ENCODE results near the gene CFAP97D2.
"Not testable (repeated sequence)": the region's sequence is repeated elsewhere in the genome, so short reads cannot be mapped to it uniquely, and the experiment has no call there.

CFAP97D2 gene

DNA sequence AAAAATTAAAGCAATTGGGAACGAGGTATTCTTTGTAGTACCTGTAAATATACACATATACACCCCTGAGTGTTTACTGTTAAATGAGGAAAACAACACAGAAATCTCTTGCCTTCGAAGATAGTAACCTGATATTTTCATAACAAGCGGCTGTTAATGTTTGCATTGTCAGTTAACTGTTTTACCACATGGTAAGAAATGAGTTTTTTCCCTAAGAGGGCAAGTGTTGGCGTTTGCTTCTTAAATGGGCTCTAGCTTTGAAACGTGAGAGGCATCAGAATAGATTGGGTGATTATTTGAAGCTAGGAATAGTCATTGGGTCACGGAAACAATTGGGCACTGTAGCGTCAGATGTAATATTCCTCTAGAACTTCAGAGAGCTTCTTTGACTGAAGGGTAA is 80.3 kb downstream of the CFAP97D2 start:
- no peak overlapping the region for H3K9ac ChIP-seq (ENCODE audit: insufficient read length)
- H3K27ac ChIP-seq, result no peak overlapping the region
- no peak for TF ChIP-seq FOXP2 (optimal IDR thresholded peaks at IDR 0.05; ENCODE audit: control extremely low read depth, extremely low read length, insufficient read depth)
- TF ChIP-seq POLR2AphosphoS5 (IDR thresholded peaks at IDR 0.05; ENCODE audit: borderline replicate concordance, low read depth, low read length), result no peak
- no peak for TF ChIP-seq EZH2 (IDR thresholded peaks at IDR 0.05)
- H3K9me3 ChIP-seq (ENCODE audit: low read depth, low read length), result no peaks in the 10 kb centered on the region
- H3K4me3 ChIP-seq, result no peak overlapping the region
- DNase-seq (ENCODE audit: low read depth, low spot score), result no peak
- H3K36me3 ChIP-seq (ENCODE audit: insufficient read depth, low read length), result peaks cover 88% of the 10 kb centered on the region

DNA sequence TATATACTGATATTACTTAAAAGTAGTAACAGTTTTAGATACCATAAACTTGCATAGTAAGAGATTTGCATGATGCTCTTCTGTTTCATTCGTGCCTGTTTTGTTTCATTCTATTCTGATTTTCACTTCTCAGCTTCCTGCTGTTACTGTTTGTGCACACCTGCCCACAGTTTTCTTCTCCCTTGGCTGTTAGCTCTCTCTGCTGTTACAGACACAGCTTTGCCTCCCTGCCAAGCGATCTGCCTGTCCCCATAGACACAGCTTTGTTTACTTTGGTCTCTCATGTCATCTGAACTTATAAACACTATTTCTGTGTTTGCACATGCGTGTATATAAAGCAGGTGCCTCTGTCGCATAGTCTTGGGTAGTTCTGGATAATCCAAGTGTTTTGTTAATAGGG is 80.9 kb downstream of the CFAP97D2 start:
- TF ChIP-seq POLR2AphosphoS5 (IDR thresholded peaks at IDR 0.05; ENCODE audit: borderline replicate concordance, low read depth, low read length), result no peak
- TF ChIP-seq FOXP2 (optimal IDR thresholded peaks at IDR 0.05; ENCODE audit: control extremely low read depth, extremely low read length, insufficient read depth), result no peak
- no peak for TF ChIP-seq EZH2 (IDR thresholded peaks at IDR 0.05)
- no peaks in the 10 kb centered on the region for H3K9me3 ChIP-seq (ENCODE audit: low read depth, low read length)
- no peak overlapping the region for H3K27ac ChIP-seq
- H3K9ac ChIP-seq (ENCODE audit: insufficient read length), result no peak overlapping the region
- H3K36me3 ChIP-seq (ENCODE audit: insufficient read depth, low read length), result peaks cover 88% of the 10 kb centered on the region
- H3K4me3 ChIP-seq, result no peak overlapping the region
- no peak for DNase-seq (ENCODE audit: low read depth, low spot score)

DNA sequence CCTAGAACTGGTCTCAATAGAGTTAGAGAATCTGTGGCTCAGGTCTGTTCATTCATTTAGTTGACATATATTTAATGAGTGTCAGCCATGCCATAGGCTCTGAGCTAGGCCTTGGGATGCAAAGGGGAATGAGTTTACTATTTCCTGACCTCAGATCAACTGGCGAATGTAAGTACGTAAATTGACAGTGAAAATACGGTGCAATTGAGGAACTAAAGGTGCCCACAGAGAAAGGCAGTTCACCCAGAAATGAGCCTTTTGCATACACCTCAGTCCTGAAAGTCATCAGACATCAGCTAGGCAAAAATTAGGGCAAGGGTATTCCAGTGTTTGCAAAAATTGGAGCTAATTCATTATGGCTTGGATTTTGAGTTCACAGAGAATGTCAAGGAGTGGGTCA is 81.8 kb downstream of the CFAP97D2 start:
- no peak for DNase-seq (ENCODE audit: low read depth, low spot score)
- no peak overlapping the region for H3K4me3 ChIP-seq
- H3K9me3 ChIP-seq (ENCODE audit: low read depth, low read length), result no peaks in the 10 kb centered on the region
- H3K36me3 ChIP-seq (ENCODE audit: insufficient read depth, low read length), result peaks cover 90% of the 10 kb centered on the region
- TF ChIP-seq FOXP2 (optimal IDR thresholded peaks at IDR 0.05; ENCODE audit: control extremely low read depth, extremely low read length, insufficient read depth), result no peak
- TF ChIP-seq EZH2 (IDR thresholded peaks at IDR 0.05), result no peak
- no peak for TF ChIP-seq POLR2AphosphoS5 (IDR thresholded peaks at IDR 0.05; ENCODE audit: borderline replicate concordance, low read depth, low read length)
- H3K27ac ChIP-seq, result no peak overlapping the region
- H3K9ac ChIP-seq (ENCODE audit: insufficient read length), result no peak overlapping the region

DNA sequence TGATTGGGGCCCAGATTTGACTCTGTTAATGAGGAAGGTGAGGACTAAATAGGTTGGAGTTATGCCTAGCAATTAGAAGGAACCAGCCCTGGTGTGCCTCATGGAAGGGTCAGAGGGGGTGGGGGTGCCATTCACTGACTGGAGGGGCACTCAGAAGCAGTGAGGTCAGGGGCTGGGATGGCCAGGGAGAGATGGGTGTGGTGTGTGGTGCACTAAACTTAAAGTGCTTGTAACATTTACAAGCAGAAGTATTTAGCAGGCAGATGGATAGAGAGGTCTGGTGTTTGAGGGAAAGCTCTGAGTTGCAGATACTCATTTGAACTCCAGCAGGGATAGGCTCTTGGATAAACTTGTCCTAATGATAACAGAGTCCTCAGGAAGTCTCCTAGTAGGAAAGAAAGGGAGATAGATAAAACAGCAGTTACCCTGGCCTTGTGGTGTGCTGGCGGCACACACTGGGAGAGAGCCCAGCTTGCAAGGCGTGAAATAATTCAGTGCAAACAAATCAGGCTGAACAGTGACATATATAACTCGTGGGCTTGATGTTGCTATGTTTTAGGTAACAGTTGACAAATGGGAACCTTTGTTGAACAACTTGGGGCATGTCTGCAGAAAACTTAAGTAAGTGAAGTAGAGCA is 82.4 kb downstream of the CFAP97D2 start:
- TF ChIP-seq FOXP2 (optimal IDR thresholded peaks at IDR 0.05; ENCODE audit: control extremely low read depth, extremely low read length, insufficient read depth), result no peak
- no peak for TF ChIP-seq POLR2AphosphoS5 (IDR thresholded peaks at IDR 0.05; ENCODE audit: borderline replicate concordance, low read depth, low read length)
- TF ChIP-seq EZH2 (IDR thresholded peaks at IDR 0.05), result no peak
- Histone ChIP-seq H3K9ac (ENCODE audit: insufficient read length) (no peak overlapping the region), H3K4me3 (no peak overlapping the region), H3K36me3 (ENCODE audit: insufficient read depth, low read length) (peaks cover 90% of the 10 kb centered on the region), H3K27ac (no peak overlapping the region), H3K9me3 (ENCODE audit: low read depth, low read length) (no peaks in the 10 kb centered on the region)
- no peak for DNase-seq (ENCODE audit: low read depth, low spot score)

DNA sequence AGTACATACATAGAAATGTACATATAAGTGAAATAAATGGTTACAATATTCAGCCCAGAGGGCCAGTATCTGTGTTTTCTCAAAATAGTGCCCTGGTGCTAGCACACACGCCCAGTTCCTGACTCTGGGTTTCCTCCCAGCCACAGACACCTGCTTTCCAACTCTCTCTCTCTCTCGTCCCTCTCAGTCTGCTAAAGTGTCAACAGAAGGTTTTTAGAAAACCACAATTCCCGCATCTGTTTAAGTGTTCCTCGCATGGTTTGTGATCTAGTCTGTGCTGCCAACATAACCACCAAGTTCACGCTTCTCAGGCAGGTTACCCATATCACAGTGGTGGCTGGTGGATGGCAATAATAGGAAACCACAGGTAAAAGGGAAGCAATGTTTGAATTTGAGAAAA is 84.5 kb downstream of the CFAP97D2 start:
- no peak for TF ChIP-seq EZH2 (IDR thresholded peaks at IDR 0.05)
- no peak for TF ChIP-seq FOXP2 (optimal IDR thresholded peaks at IDR 0.05; ENCODE audit: control extremely low read depth, extremely low read length, insufficient read depth)
- TF ChIP-seq POLR2AphosphoS5 (IDR thresholded peaks at IDR 0.05; ENCODE audit: borderline replicate concordance, low read depth, low read length), result no peak
- no peak overlapping the region for H3K9ac ChIP-seq (ENCODE audit: insufficient read length)
- peaks cover 94% of the 10 kb centered on the region for H3K36me3 ChIP-seq (ENCODE audit: insufficient read depth, low read length)
- no peak overlapping the region for H3K27ac ChIP-seq
- no peaks in the 10 kb centered on the region for H3K9me3 ChIP-seq (ENCODE audit: low read depth, low read length)
- H3K4me3 ChIP-seq, result no peak overlapping the region
- DNase-seq (ENCODE audit: low read depth, low spot score), result no peak

DNA sequence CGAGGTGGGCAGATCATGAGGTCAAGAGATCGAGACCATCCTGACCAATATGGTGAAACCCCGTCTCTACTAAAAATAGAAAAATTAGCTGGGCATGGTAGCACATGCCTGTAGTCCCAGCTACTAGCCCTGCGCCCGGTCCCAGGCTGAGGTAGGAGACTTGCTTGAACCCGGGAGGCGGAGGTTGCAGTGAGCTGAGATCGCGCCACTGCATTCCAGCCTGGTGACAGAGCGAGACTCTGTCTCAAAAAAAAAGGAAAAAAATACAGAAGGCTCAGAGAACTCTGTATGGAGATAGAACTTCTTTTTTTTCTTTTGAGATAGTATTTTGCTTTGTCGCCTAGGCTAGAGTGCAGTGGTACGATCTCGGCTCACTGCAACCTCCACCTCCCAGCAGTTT is 85.3 kb downstream of the CFAP97D2 start:
- H3K9me3 ChIP-seq (ENCODE audit: low read depth, low read length); H3K4me3 ChIP-seq; H3K27ac ChIP-seq; H3K9ac ChIP-seq (ENCODE audit: insufficient read length); DNase-seq (ENCODE audit: low read depth, low spot score): not testable (repeated sequence)
- H3K36me3 ChIP-seq (ENCODE audit: insufficient read depth, low read length), result peaks cover 94% of the 10 kb centered on the region

DNA sequence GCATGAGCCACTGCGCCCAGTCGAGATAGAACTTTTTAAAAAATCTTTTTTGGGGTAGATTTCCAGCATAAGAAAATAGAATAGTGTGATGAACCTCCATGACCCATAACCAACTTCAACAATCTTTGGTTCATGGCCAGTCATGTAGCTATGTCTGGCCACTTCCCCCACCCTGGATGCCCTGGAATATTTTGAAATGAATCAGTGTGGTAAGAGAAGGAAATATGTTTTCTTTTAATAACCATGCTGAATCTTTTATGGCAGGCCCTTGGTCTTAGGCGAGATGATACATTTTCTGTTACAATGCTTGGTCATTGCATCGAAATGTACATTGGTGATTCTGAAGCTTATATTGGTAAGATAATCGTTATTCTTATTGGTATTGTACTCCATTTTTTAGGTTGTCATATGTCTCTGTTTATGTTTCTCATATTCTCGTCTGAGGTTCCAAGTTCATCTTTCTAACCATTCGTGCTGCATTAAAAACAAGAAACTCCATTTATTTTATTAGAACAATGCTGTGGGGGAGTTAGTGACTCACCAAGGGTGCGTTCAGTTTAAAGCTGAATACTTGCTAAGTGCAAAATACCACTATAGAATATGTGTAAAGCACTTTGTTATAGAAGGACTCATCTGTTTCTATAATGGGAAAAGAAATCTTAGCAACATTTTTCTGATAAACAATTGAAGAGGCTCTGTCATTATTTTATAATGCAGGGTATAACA is 86.0 kb downstream of the CFAP97D2 start:
- H3K4me3 ChIP-seq, result no peak overlapping the region
- H3K9me3 ChIP-seq (ENCODE audit: low read depth, low read length), result no peaks in the 10 kb centered on the region
- DNase-seq (ENCODE audit: low read depth, low spot score), result no peak
- no peak overlapping the region for H3K27ac ChIP-seq
- no peak overlapping the region for H3K9ac ChIP-seq (ENCODE audit: insufficient read length)
- peaks cover 92% of the 10 kb centered on the region for H3K36me3 ChIP-seq (ENCODE audit: insufficient read depth, low read length)
- TF ChIP-seq FOXP2 (optimal IDR thresholded peaks at IDR 0.05; ENCODE audit: control extremely low read depth, extremely low read length, insufficient read depth), result no peak
- TF ChIP-seq POLR2AphosphoS5 (IDR thresholded peaks at IDR 0.05; ENCODE audit: borderline replicate concordance, low read depth, low read length), result no peak
- no peak for TF ChIP-seq EZH2 (IDR thresholded peaks at IDR 0.05)

DNA sequence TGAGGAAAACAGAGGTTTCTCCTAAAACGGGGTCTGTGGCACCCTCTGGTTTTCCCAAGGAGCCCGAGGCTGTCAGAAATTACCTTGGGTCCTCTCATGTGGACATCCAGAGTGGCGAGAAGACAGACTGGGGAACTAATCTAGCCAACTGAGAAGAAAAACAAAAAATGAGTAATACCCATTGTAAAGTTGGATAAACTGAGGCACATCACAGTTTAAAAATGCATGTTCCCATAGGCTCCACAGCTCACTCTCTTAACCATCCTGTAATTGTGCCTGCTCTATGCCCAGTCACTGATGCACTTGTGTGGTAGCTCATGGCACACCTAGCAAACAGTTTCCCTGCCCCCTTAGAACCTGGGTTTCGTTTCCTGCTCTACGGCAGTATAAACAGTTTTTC is 87.2 kb downstream of the CFAP97D2 start:
- no peaks in the 10 kb centered on the region for H3K9me3 ChIP-seq (ENCODE audit: low read depth, low read length)
- H3K27ac ChIP-seq, result no peak overlapping the region
- H3K36me3 ChIP-seq (ENCODE audit: insufficient read depth, low read length), result peaks cover 86% of the 10 kb centered on the region
- H3K4me3 ChIP-seq, result no peak overlapping the region
- DNase-seq (ENCODE audit: low read depth, low spot score), result no peak
- no peak overlapping the region for H3K9ac ChIP-seq (ENCODE audit: insufficient read length)
- no peak for TF ChIP-seq FOXP2 (optimal IDR thresholded peaks at IDR 0.05; ENCODE audit: control extremely low read depth, extremely low read length, insufficient read depth)
- no peak for TF ChIP-seq POLR2AphosphoS5 (IDR thresholded peaks at IDR 0.05; ENCODE audit: borderline replicate concordance, low read depth, low read length)
- TF ChIP-seq EZH2 (IDR thresholded peaks at IDR 0.05), result no peak

All from SK-N-MC (cell line).